A549 treated with RU486 at 1 μM for 4 hours (cell line): ENCODE measurements around the gene COQ6. TPM values are rescaled to one million over a fixed set of nuclear protein-coding genes. Genes with fewer than 3 reads are reported as not detected.

Source experiments
- total RNA-seq: library from RNA; stranded (reverse); fragments of 200-300 nt; extraction: Qiagen RNA extraction; gene quantifications from 5 replicates; pipeline ENCODE4 v1.2.3, GENCODE V29; 2022; ENCODE audit warnings: low read depth

COQ6 gene
- 22.4 to 27.0 TPM (median 25.7 TPM) in 5 replicates for total RNA-seq

GRCh38 chr14:73949752-73950734 lies at the start of gene COQ6, which contains the start of gene FAM161B:
TSS of gene COQ6 (plus strand) at chr14:73950302. CDS start at chr14:73950333, 31 bp downstream.
TSS of gene FAM161B (minus strand) at chr14:73950094. CDS start at chr14:73950026, 68 bp downstream.

Other genes starting within 250 kb of the COQ6 start
- 50.9 to 65.9 TPM (median 61.7 TPM) in 5 replicates for gene PNMA1, start 235.9 kb upstream of the COQ6 start, total RNA-seq
- gene PTGR2, start 98.5 kb upstream of the COQ6 start, total RNA-seq: 5.9 to 8.6 TPM (median 7.5 TPM) in 5 replicates
- gene ZNF410, start 63.4 kb upstream of the COQ6 start, total RNA-seq: 41.3 to 56.6 TPM (median 45.3 TPM) in 5 replicates
- 1.6 to 2.0 TPM (median 1.9 TPM) in 5 replicates for gene FAM161B, start 208 bp upstream of the COQ6 start, total RNA-seq
- gene ENTPD5, start 69.0 kb downstream of the COQ6 start, total RNA-seq: 3.9 to 7.1 TPM (median 6.0 TPM) in 5 replicates
- 2.3 to 5.2 TPM (median 3.6 TPM) in 5 replicates for gene BBOF1, start 69.0 kb downstream of the COQ6 start, total RNA-seq
- 1.6 to 2.9 TPM (median 2.4 TPM) in 5 replicates for gene ALDH6A1, start 134.2 kb downstream of the COQ6 start, total RNA-seq
- 3.4 to 5.9 TPM (median 4.9 TPM) in 5 replicates for gene LIN52, start 134.7 kb downstream of the COQ6 start, total RNA-seq